MM.1S (cell line): ENCODE measurements around the gene PHOX2A.

Experiments used
- CTCF ChIP-seq: fragments of 300-600 bp; sonication (generic); IDR thresholded peaks from 2 replicates; pipeline ENCODE4 v1.5.1; 2016; ENCODE audit warnings: antibody characterized with exemption, low read length, mixed read lengths
- EZH2 ChIP-seq: fragments of 300-600 bp; sonication (generic); optimal IDR thresholded peaks from 2 replicates; pipeline ENCODE3; 2017; ENCODE audit warnings: low read depth, mild to moderate bottlenecking, antibody characterized with exemption, low read length, mixed read lengths
- EZH2phosphoT487 ChIP-seq: fragments of 300-600 bp; sonication (generic); IDR thresholded peaks from 2 replicates; pipeline ENCODE4 v1.6.1; 2018; ENCODE audit warnings: antibody characterized with exemption, low read length

GRCh38 chr11:72220696-72221363 is 23.1 kb downstream of the PHOX2A start:
- TF ChIP-seq CTCF (no peak), EZH2 (no peak), EZH2phosphoT487 (no peak)
